IMR-90 (cell line): ENCODE measurements around the gene DBNDD2. TPM values are rescaled to one million over a fixed set of nuclear protein-coding genes. Genes with fewer than 3 reads are reported as not detected.

Source experiments
- ATAC-seq: fragments of 200-7000 bp; cut with Tn5 transposase; 2 replicates; pipeline ENCODE4 v1.9.1; 2020; ENCODE audit warnings: low read depth, mild to moderate bottlenecking, moderate library complexity
- BruUV-seq: library from RNA; stranded (reverse); fragments of 400-500 nt; replicated peaks from 2 replicates; lab custom pipeline; 2021; lab: Mats Ljungman, UMichigan
- CTCF ChIA-PET: fragments of 300-600 bp; formaldehyde crosslinking; extraction: SDS; loops from one replicate; lab custom pipeline; 2021; ENCODE audit warnings: antibody characterized with exemption; lab: Yijun Ruan, JAX
- POLR2A ChIA-PET: fragments of 300-600 bp; sonication (Branson Sonifier 250); formaldehyde crosslinking; loops from one replicate; lab custom pipeline; 2022; ENCODE audit warnings: antibody characterized with exemption; ENCODE audit not compliant: unreplicated experiment; lab: Charles Lee
- DNase-seq: peaks from one replicate; pipeline ENCODE4 v3.0.0; 2013
- H2AFZ ChIP-seq: replicated peaks from 2 replicates; pipeline ENCODE3; 2013; ENCODE audit warnings: low read length, mild to moderate bottlenecking; ENCODE audit not compliant: poor library complexity
- H2AK5ac ChIP-seq: 2 replicates; pipeline ENCODE4 v1.6.1; 2013; ENCODE audit warnings: low read depth, low read length, inconsistent platforms
- H2AK9ac ChIP-seq: replicated peaks from 2 replicates; pipeline ENCODE3; 2013; ENCODE audit warnings: mild to moderate bottlenecking, low read depth, low read length, moderate library complexity; ENCODE audit not compliant: poor library complexity
- H2BK120ac ChIP-seq: 2 replicates; pipeline ENCODE4 v1.6.1; 2013; ENCODE audit warnings: low read depth, low read length, inconsistent platforms
- H2BK15ac ChIP-seq: 3 replicates; pipeline ENCODE4 v1.6.1; 2013; ENCODE audit warnings: low read depth, low read length, inconsistent platforms
- H2BK20ac ChIP-seq: 2 replicates; pipeline ENCODE4 v1.6.1; 2013; ENCODE audit warnings: low read depth, mild to moderate bottlenecking, inconsistent platforms, low read length, moderate library complexity
- H2BK5ac ChIP-seq: 2 replicates; pipeline ENCODE4 v1.6.1; 2013; ENCODE audit warnings: mild to moderate bottlenecking, low read depth, low read length, inconsistent platforms; ENCODE audit not compliant: poor library complexity, severe bottlenecking
- H3K14ac ChIP-seq: replicated peaks from 2 replicates; pipeline ENCODE4 v1.6.1; 2013; ENCODE audit warnings: low read depth, low read length, inconsistent platforms
- H3K18ac ChIP-seq: 2 replicates; pipeline ENCODE4 v1.6.1; 2013; ENCODE audit warnings: low read depth, low read length, control low read depth
- H3K23ac ChIP-seq: 2 replicates; pipeline ENCODE4 v1.6.1; 2013; ENCODE audit warnings: low read depth, low read length, inconsistent platforms
- H3K27ac ChIP-seq: 2 replicates; pipeline ENCODE4 v1.5.1; 2013; ENCODE audit warnings: mild to moderate bottlenecking, control low read depth, low read length; ENCODE audit not compliant: insufficient read depth
- H3K27me3 ChIP-seq: 2 replicates; pipeline ENCODE4 v1.6.1; 2013; ENCODE audit warnings: low read length; ENCODE audit not compliant: control insufficient read depth, insufficient read depth
- H3K36me3 ChIP-seq: 2 replicates; pipeline ENCODE4 v1.6.1; 2013; ENCODE audit warnings: low read length, mixed read lengths; ENCODE audit not compliant: control insufficient read depth, insufficient read depth
- H3K4ac ChIP-seq: 2 replicates; pipeline ENCODE4 v1.6.1; 2013; ENCODE audit warnings: low read depth, low read length, inconsistent platforms
- H3K4me1 ChIP-seq: 2 replicates; pipeline ENCODE4 v1.6.1; 2013; ENCODE audit warnings: low read length, mixed read lengths; ENCODE audit not compliant: control insufficient read depth, insufficient read depth
- H3K4me2 ChIP-seq: 2 replicates; pipeline ENCODE4 v1.6.1; 2013; ENCODE audit warnings: low read depth, mild to moderate bottlenecking, control low read depth, low read length, moderate library complexity
- H3K4me3 ChIP-seq: 2 replicates; pipeline ENCODE4 v1.5.1; 2013; ENCODE audit warnings: low read depth, mild to moderate bottlenecking, control low read depth, low read length, moderate library complexity; ENCODE audit not compliant: insufficient read depth
- H3K56ac ChIP-seq: 2 replicates; pipeline ENCODE4 v1.6.1; 2013; ENCODE audit warnings: low read length, inconsistent platforms; ENCODE audit not compliant: insufficient read depth; ENCODE audit errors: extremely low read depth
- H3K79me1 ChIP-seq, 2 experiments: 2 replicates each; pipeline ENCODE4 v1.6.1; 2013; ENCODE audit warnings: low read length in 2 of 2, inconsistent platforms in 1 of 2, low read depth in 1 of 2
- H3K9ac ChIP-seq: 2 replicates; pipeline ENCODE4 v1.6.1; 2013; ENCODE audit warnings: low read depth, low read length, control low read depth
- H3K9me1 ChIP-seq: 2 replicates; pipeline ENCODE4 v1.6.1; 2013; ENCODE audit warnings: low read length, inconsistent platforms; ENCODE audit not compliant: insufficient read depth
- H3K9me3 ChIP-seq: 2 replicates; pipeline ENCODE4 v1.6.1; 2013; ENCODE audit warnings: low read length; ENCODE audit not compliant: control insufficient read depth, insufficient read depth
- H4K20me1 ChIP-seq: 2 replicates; pipeline ENCODE4 v1.6.1; 2013; ENCODE audit warnings: low read length, inconsistent platforms; ENCODE audit not compliant: insufficient read depth
- H4K5ac ChIP-seq: 2 replicates; pipeline ENCODE4 v1.6.1; 2013; ENCODE audit warnings: mild to moderate bottlenecking, low read depth, low read length, control low read depth
- H4K8ac ChIP-seq, 2 experiments: 2 replicates each; pipeline ENCODE4 v1.6.1; 2013; ENCODE audit warnings: low read depth in 2 of 2, low read length in 2 of 2, control low read depth in 1 of 2, inconsistent platforms in 1 of 2
- H4K91ac ChIP-seq: 2 replicates; pipeline ENCODE4 v1.6.1; 2013; ENCODE audit warnings: low read depth, low read length, inconsistent platforms; ENCODE audit not compliant: insufficient read depth
- CHD1 ChIP-seq: IDR thresholded peaks from 2 replicates; pipeline ENCODE4 v1.6.1; 2012; ENCODE audit warnings: low read depth, low read length, improper control_type of control experiment
- FOS ChIP-seq: fragments of 150-350 bp; IDR thresholded peaks from 2 replicates; pipeline ENCODE4 v1.6.1; 2016; ENCODE audit warnings: low read depth, low read length
- WGBS, 2 experiments: methylation state at CpG; one replicate each; pipeline versions ENCODE4 v1.1.5 to v1.1.7; 2013; ENCODE audit warnings: missing lambda C conversion rate in 2 of 2; ENCODE audit not compliant: insufficient read length in 1 of 2; ENCODE audit errors: extremely low coverage in 2 of 2; 5-methylcytosine and 5-hydroxymethylcytosine counted together
- dilution Hi-C: fragments of 300-500 bp; cut with HindIII; formaldehyde crosslinking; loops from one replicate; pipeline ENCODE4 v1.14.3; 2018; ENCODE audit warnings: low sequenced_read_pairs; ENCODE audit not compliant: unreplicated experiment
- in situ Hi-C: fragments of 300-500 bp; cut with MboI; formaldehyde crosslinking; loops from 3 replicates; pipeline ENCODE4 v1.14.3; 2019; ENCODE audit warnings: low sequenced_read_pairs, inconsistent platforms, mixed read lengths
- intact Hi-C: fragments of 100-400 bp; cut with micrococcal nuclease; formaldehyde crosslinking; loops from 2 replicates; pipeline ENCODE4 v1.10.0; 2022
- polyA plus RNA-seq, 3 experiments: library from polyadenylated mRNA; depleted of rRNA; stranded (reverse); fragments of >200 nt; gene quantifications; 2 replicates each; pipeline ENCODE4 v1.2.3, GENCODE V29; 2012; ENCODE audit warnings: low replicate concordance in 1 of 3
- total RNA-seq: library from RNA; depleted of rRNA; stranded (reverse); fragments of >200 nt; gene quantifications from 2 replicates; pipeline ENCODE4 v1.2.3, GENCODE V29; 2012

Gene DBNDD2
- total and polyA plus RNA-seq, 2 of the 4 experiments (the other 2 are of a cell fraction): 1.3 to 9.3 TPM

DNA sequence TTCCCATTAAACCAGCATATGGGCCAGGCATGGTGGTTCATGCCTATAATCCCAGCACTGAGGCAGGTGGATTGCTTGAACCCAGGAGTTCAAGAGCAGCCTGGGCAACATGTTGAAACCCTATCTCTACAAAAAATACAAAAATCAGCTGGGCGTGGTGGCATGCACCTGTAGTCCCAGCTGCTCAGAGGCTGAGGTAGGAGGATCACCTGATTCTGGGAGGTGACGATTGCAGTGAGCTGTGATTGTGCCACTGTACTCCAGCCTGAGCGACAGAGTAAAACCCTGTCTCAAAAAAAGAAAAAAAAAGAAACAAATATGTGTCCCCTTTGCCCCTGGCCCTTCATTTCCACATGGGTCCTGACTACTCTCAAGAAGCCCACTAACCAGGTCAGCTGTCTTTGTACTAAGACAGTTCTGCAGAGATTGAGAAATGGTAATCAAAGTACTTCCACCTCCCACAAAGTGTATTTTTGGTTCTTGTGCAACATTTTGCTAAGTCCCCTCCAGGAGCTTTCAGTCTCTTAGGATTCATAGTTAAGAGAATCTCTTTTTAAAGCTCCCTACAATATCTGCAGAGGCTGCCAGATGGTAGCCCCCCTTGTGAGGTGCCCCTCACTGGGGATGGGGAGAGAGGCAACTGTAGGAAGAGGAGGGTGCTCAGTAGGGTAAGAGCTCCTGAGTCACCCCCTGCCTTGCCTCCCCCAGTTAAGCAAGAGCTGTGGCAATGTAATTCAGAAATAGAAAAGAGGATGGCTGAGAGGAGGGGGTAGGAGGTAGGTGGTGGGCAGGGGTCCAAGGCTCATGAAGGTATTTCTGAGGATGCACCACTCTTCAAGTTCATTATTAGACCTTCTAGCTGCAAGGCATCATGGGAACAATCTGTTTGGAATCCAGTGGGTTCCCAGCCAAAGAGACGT is 44.9 kb downstream of the DBNDD2 start (continued):
- TF ChIP-seq FOS: no peak

DNA sequence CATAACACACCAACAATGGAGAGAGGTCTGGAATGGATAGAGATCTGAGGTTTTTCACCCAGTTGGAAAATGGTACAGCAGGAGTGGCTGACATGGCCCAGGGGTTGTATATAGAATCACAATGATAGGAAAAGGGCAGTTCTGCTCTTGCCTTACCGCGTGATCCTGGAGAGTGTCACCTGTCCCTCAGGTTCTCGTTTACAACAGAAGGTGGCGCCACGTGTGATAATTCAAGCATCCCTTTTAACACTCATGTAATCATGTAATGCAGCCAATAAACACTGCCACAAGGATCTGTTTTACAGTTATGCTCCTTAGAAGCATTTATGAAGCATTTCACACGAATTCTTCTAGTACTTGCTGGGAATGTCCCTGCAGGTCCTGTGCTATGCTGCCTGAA is 48.5 kb downstream of the DBNDD2 start:
- H3K4me3 ChIP-seq: no peak overlapping the region
- H3K27ac ChIP-seq: no peak overlapping the region
- no CpG with 5 or more reads among the region's 6 CpGs for WGBS, 2 experiments
- no peak overlapping the region for H2AK9ac ChIP-seq
- dilution Hi-C loops: no loop called here
- no peak overlapping the region for H2BK120ac ChIP-seq
- H3K79me1 ChIP-seq: no peaks in the 10 kb centered on the region
- no peak for TF ChIP-seq CHD1
- no peaks in the 10 kb centered on the region for H3K9me1 ChIP-seq
- H3K27me3 ChIP-seq: peaks cover 14% of the 10 kb centered on the region
- intact Hi-C loops: no loop called here
- no peak overlapping the region for H3K14ac ChIP-seq
- no peak overlapping the region for H4K8ac ChIP-seq
- no peaks in the 10 kb centered on the region for H3K36me3 ChIP-seq
- H2BK15ac ChIP-seq: no peak overlapping the region
- no peaks in the 10 kb centered on the region for H4K20me1 ChIP-seq
- no peak overlapping the region for H4K5ac ChIP-seq
- no peak overlapping the region for H2AK5ac ChIP-seq
- H3K18ac ChIP-seq: no peak overlapping the region
- H2AFZ ChIP-seq: no peak overlapping the region
- ATAC-seq (no peak), DNase-seq (no peak)
- no peak overlapping the region for H2BK20ac ChIP-seq
- H3K9ac ChIP-seq: no peak overlapping the region
- no peaks in the 10 kb centered on the region for H3K4me1 ChIP-seq
- no peak overlapping the region for H2BK5ac ChIP-seq
- in situ Hi-C loops: no loop called here
- BruUV-seq: no TSS peak
- no peak overlapping the region for H4K91ac ChIP-seq
- CTCF ChIA-PET: interaction anchor here (1.8 kb wide), 1 partner anchor 314 kb away, joined by 5 read pairs; no protein-coding TSS in a partner anchor
- no peak overlapping the region for H3K56ac ChIP-seq
- H3K4ac ChIP-seq: no peak overlapping the region
- H3K4me2 ChIP-seq: no peak overlapping the region
- H3K9me3 ChIP-seq: no peaks in the 10 kb centered on the region
- H3K23ac ChIP-seq: no peak overlapping the region
- POLR2A ChIA-PET: no interaction called here
